WERI-Rb-1 (cell line): ENCODE measurements around the gene RGS16.

Experiments
- DNase-seq: peaks from one replicate; pipeline ENCODE4 v3.0.0-alpha.2; 2020
- H3K27ac ChIP-seq: fragments of 250-450 bp; sonication (Bioruptor Pico); 2 replicates; pipeline ENCODE4 v1.5.1; 2020; ENCODE audit warnings: mild to moderate bottlenecking, moderate library complexity
- H3K27me3 ChIP-seq: fragments of 250-450 bp; sonication (Bioruptor Pico); 2 replicates; pipeline ENCODE4 v1.5.1; 2021; ENCODE audit warnings: mild to moderate bottlenecking, low read depth, moderate library complexity; ENCODE audit not compliant: insufficient read depth, severe bottlenecking
- H3K36me3 ChIP-seq: fragments of 250-450 bp; sonication (Bioruptor Pico); 2 replicates; pipeline ENCODE4 v1.5.1; 2020; ENCODE audit warnings: mild to moderate bottlenecking, moderate library complexity
- H3K4me3 ChIP-seq: 2 replicates; pipeline ENCODE4 v1.5.1; 2011; ENCODE audit warnings: low read depth, mild to moderate bottlenecking, control low read depth, low read length
- H3K9me3 ChIP-seq: fragments of 250-450 bp; sonication (Bioruptor Pico); 2 replicates; pipeline ENCODE4 v1.5.1; 2021; ENCODE audit warnings: mild to moderate bottlenecking, moderate library complexity; ENCODE audit not compliant: severe bottlenecking
- CTCF ChIP-seq: IDR thresholded peaks from 2 replicates; pipeline ENCODE4 v1.5.1; 2011; ENCODE audit warnings: low read depth, mild to moderate bottlenecking, control low read depth, inconsistent platforms, low read length

The RGS16 gene

GRCh38 chr1:182649041-182649440 lies 44.9 kb upstream of the RGS16 start:
- no peaks in the 10 kb centered on the region for H3K9me3 ChIP-seq
- H3K27ac ChIP-seq: no peak overlapping the region
- no peak overlapping the region for H3K4me3 ChIP-seq
- H3K27me3 ChIP-seq: no peaks in the 10 kb centered on the region
- TF ChIP-seq CTCF: no peak
- DNase-seq: no peak
- no peaks in the 10 kb centered on the region for H3K36me3 ChIP-seq

GRCh38 chr1:182646739-182647138 lies 42.5 kb upstream of the RGS16 start:
- TF ChIP-seq CTCF: no peak
- no peak for DNase-seq
- Histone ChIP-seq H3K36me3 (no peaks in the 10 kb centered on the region), H3K27ac (no peak overlapping the region), H3K27me3 (no peaks in the 10 kb centered on the region), H3K4me3 (no peak overlapping the region), H3K9me3 (no peaks in the 10 kb centered on the region)

GRCh38 chr1:182644886-182645285 lies 40.7 kb upstream of the RGS16 start:
- H3K27ac ChIP-seq: no peak overlapping the region
- H3K9me3 ChIP-seq: no peaks in the 10 kb centered on the region
- no peaks in the 10 kb centered on the region for H3K36me3 ChIP-seq
- no peak for TF ChIP-seq CTCF
- no peak for DNase-seq
- no peak overlapping the region for H3K4me3 ChIP-seq
- no peaks in the 10 kb centered on the region for H3K27me3 ChIP-seq

GRCh38 chr1:182643699-182644098 lies 39.5 kb upstream of the RGS16 start:
- H3K36me3 ChIP-seq: no peaks in the 10 kb centered on the region
- no peak for TF ChIP-seq CTCF
- H3K27me3 ChIP-seq: no peaks in the 10 kb centered on the region
- H3K27ac ChIP-seq: peak overlapping the region; percentile 37
- H3K4me3 ChIP-seq: no peak overlapping the region
- DNase-seq: peak; percentile 15
- H3K9me3 ChIP-seq: no peaks in the 10 kb centered on the region

- TF ChIP-seq CTCF: no peak
These were observed 38.3 kb upstream of the RGS16 start for GRCh38 chr1:182642461-182642860.

GRCh38 chr1:182641561-182641960 lies 37.4 kb upstream of the RGS16 start:
- no peak for DNase-seq
- Histone ChIP-seq H3K27me3 (no peaks in the 10 kb centered on the region), H3K27ac (no peak overlapping the region), H3K36me3 (no peaks in the 10 kb centered on the region), H3K9me3 (no peaks in the 10 kb centered on the region), H3K4me3 (no peak overlapping the region)
- TF ChIP-seq CTCF: no peak

More at GRCh38 chr1:182642461-182642860, 38.3 kb upstream of the RGS16 start:
- Histone ChIP-seq H3K27me3 (no peaks in the 10 kb centered on the region), H3K27ac (no peak overlapping the region), H3K4me3 (no peak overlapping the region), H3K9me3 (no peaks in the 10 kb centered on the region), H3K36me3 (no peaks in the 10 kb centered on the region)
- DNase-seq: no peak
